ENCODE results near the gene ZNF81. TPM values are rescaled to one million over a fixed set of nuclear protein-coding genes. Genes with fewer than 3 reads are reported as not detected.
A peak's percentile ranks its signal among the peaks of the same experiment; 100 is the strongest.
"Not testable (repeated sequence)": the region's sequence is repeated elsewhere in the genome, so short reads cannot be mapped to it uniquely, and the experiment has no call there.

Gene ZNF81
- total RNA-seq, 1 donor from 2014 or later, result 11.0 TPM

- ATAC-seq (ENCODE audit: low read depth) (no peak), DNase-seq (no peak)
- no peaks in the 10 kb centered on the region for H3K4me1 Mint-ChIP-seq
- H3K4me3 Mint-ChIP-seq, result no peak overlapping the region
- no peaks in the 10 kb centered on the region for H3K9me3 Mint-ChIP-seq
- POLR2A ChIA-PET, result no interaction called here
- CTCF ChIA-PET, result no interaction called here
- H3K27me3 Mint-ChIP-seq, result no peaks in the 10 kb centered on the region
- intact Hi-C loops (cut with micrococcal nuclease), result no loop called here
- TF ChIP-seq CTCF (IDR thresholded peaks at IDR 0.05), result no peak
- H3K36me3 Mint-ChIP-seq (ENCODE audit: low read depth), result no peaks in the 10 kb centered on the region
- no peak overlapping the region for H3K27ac Mint-ChIP-seq
These were observed 32.4 kb upstream of the ZNF81 start for GRCh38 chrX:47804315-47804714.

GRCh38 chrX:47805844-47806243 lies 30.9 kb upstream of the ZNF81 start:
- H3K4me3 Mint-ChIP-seq; H3K27ac Mint-ChIP-seq; DNase-seq; H3K4me1 Mint-ChIP-seq; H3K9me3 Mint-ChIP-seq; intact Hi-C loops (cut with micrococcal nuclease); CTCF ChIA-PET; POLR2A ChIA-PET; H3K27me3 Mint-ChIP-seq; H3K36me3 Mint-ChIP-seq (ENCODE audit: low read depth): not testable (repeated sequence)
- peak; percentile 42 for ATAC-seq (ENCODE audit: low read depth)

GRCh38 chrX:47806415-47807271 lies 30.1 kb upstream of the ZNF81 start:
- DNase-seq; POLR2A ChIA-PET; intact Hi-C loops (cut with micrococcal nuclease); H3K27me3 Mint-ChIP-seq; H3K36me3 Mint-ChIP-seq (ENCODE audit: low read depth); H3K27ac Mint-ChIP-seq; H3K4me3 Mint-ChIP-seq; ATAC-seq (ENCODE audit: low read depth); H3K9me3 Mint-ChIP-seq; CTCF ChIA-PET; H3K4me1 Mint-ChIP-seq: not testable (repeated sequence)

- ATAC-seq (ENCODE audit: low read depth); CTCF ChIA-PET: not testable (repeated sequence)
These were observed 29.5 kb upstream of the ZNF81 start for GRCh38 chrX:47807272-47807538.

GRCh38 chrX:47807548-47807947 lies 29.2 kb upstream of the ZNF81 start:
- no peak overlapping the region for H3K4me3 Mint-ChIP-seq
- H3K27ac Mint-ChIP-seq, result no peak overlapping the region
- ATAC-seq (ENCODE audit: low read depth), result no peak
- intact Hi-C loops (cut with micrococcal nuclease), result no loop called here
- H3K9me3 Mint-ChIP-seq, result no peaks in the 10 kb centered on the region
- H3K36me3 Mint-ChIP-seq (ENCODE audit: low read depth), result no peaks in the 10 kb centered on the region
- CTCF ChIA-PET, result no interaction called here
- no peaks in the 10 kb centered on the region for H3K4me1 Mint-ChIP-seq
- TF ChIP-seq CTCF (IDR thresholded peaks at IDR 0.05), result no peak
- DNase-seq, result no peak
- POLR2A ChIA-PET, result no interaction called here
- H3K27me3 Mint-ChIP-seq, result no peaks in the 10 kb centered on the region

More at GRCh38 chrX:47807272-47807538, 29.5 kb upstream of the ZNF81 start:
- intact Hi-C loops (cut with micrococcal nuclease); H3K27me3 Mint-ChIP-seq; H3K4me1 Mint-ChIP-seq; POLR2A ChIA-PET; H3K27ac Mint-ChIP-seq; DNase-seq; H3K36me3 Mint-ChIP-seq (ENCODE audit: low read depth); H3K9me3 Mint-ChIP-seq; H3K4me3 Mint-ChIP-seq: not testable (repeated sequence)

- POLR2A ChIA-PET, result interaction anchor here (1.2 kb wide), 1 partner anchor 658 kb away, joined by 3 read pairs; no protein-coding TSS in a partner anchor
- no peak overlapping the region for H3K4me3 Mint-ChIP-seq
- TF ChIP-seq CTCF (IDR thresholded peaks at IDR 0.05), result no peak
- CTCF ChIA-PET, result no interaction called here
- no peak overlapping the region for H3K27ac Mint-ChIP-seq
- H3K4me1 Mint-ChIP-seq, result no peaks in the 10 kb centered on the region
- intact Hi-C loops (cut with micrococcal nuclease), result no loop called here
- ATAC-seq (ENCODE audit: low read depth) (no peak), DNase-seq (no peak)
- H3K36me3 Mint-ChIP-seq (ENCODE audit: low read depth), result no peaks in the 10 kb centered on the region
- H3K27me3 Mint-ChIP-seq, result no peaks in the 10 kb centered on the region
- no peaks in the 10 kb centered on the region for H3K9me3 Mint-ChIP-seq
These were observed 27.6 kb upstream of the ZNF81 start for GRCh38 chrX:47808904-47809788.
